ENCODE measurements around the gene TXNDC9.
A peak's percentile ranks its signal among the peaks of the same experiment; 100 is the strongest.
"Not testable (repeated sequence)": the region's sequence is repeated elsewhere in the genome, so short reads cannot be mapped to it uniquely, and the experiment has no call there.

Gene TXNDC9

DNA sequence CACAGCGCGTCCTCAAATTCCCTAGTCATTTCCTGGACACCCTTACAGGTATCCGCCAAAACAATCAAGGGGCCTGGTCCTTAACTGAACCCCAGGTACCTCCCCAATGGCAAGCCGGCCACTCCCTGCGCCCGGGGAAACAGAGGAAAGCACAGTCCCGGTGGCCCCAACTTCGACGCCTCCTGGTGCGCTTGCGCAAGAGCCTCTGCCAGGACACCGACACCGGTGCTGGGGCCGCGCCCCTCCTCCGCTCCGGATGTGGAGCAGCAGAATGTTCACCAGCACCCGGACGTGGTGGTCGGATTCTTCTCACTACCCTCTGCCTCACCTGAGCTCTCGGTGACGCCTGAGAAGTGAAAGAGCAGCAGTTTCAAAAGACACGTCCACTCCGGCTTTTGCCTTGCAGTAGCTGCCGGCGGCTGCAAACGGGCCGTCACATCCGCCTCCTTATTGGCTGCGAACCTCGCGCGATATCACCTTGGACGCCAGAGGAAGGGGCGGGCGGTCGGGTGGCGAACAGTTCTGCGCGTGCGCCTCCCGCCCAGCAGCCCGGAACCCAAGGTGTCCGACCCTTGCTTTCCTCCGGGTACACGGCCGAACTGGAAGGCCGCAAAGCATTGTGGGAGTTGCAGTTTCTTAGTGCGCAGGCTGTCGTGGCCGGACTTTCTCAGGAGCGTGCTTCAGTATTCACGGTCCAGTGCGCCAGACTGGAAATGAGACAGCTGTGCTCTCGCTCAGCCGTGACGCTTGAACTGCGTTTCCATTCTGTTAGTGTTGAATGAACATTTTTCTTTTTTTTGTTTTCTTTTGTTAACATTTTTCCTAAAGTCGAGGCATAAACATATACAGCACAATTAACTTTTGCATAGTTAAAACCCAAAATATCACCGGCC is at the start of gene TXNDC9:
TSS of gene TXNDC9 (minus strand) at position 423 of the 893 bp plus-strand sequence. CDS start 3,123 bp downstream, outside the sequence.
- DNase-seq: peak; percentile 97 to 100 (median 98)
- intact Hi-C loops (cut with DNase I): loop anchor here (1.0 to 10.0 kb wide), 2 partner anchors 155 to 181 kb away; partner anchors contain the start of genes LIPT1, MITD1, MRPL30 and TSGA10

- no peak for DNase-seq
- intact Hi-C loops (cut with DNase I): no loop called here
Measured at GRCh38 chr2:99382143-99382542, 46.0 kb upstream of the TXNDC9 start.

GRCh38 chr2:99380376-99381010 is 44.4 kb upstream of the TXNDC9 start:
- intact Hi-C loops (cut with DNase I): no loop called here
- no peak for DNase-seq

DNA sequence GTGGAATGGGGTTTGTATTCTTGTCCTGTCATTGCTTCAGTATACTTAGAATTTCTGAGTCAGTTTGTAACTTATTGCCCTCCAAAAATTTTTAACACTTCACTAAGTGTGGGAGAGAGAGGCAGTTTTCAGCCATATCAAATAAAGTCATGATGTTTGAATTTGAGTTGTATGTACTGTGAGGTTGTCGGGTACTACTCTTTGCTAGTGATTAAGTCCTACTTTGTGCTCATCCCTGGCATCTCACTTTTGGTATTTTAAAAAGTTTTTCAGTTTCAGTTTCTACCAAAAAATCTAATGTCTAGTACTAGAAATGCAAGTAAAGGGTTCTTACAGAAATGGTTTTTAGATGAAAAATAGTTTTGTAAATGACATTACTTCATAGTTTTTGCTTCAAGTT is 41.7 kb upstream of the TXNDC9 start:
- intact Hi-C loops (cut with DNase I): no loop called here
- DNase-seq: no peak

DNA sequence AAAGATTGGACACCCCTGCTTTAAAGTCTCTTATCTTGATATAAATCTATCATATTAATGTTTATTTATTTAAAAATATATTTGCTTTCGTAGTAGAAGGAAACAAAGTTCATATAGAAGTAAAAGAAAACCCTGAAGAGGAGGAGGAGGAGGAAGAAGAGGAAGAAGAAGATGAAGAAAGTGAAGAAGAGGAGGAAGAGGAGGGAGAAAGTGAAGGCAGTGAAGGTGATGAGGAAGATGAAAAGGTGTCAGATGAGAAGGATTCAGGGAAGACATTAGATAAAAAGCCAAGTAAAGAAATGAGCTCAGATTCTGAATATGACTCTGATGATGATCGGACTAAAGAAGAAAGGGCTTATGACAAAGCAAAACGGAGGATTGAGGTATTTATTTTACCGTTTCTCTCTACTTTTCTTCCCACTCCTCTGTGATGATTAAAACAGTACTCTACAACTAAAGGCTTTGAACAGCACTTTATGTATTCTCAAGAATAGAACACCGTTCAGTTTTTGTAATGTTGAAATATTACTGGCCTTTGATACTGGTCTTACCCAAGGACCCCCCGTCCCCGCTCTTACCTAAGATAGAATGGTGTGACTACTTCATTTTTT is 40.2 kb upstream of the TXNDC9 start:
- intact Hi-C loops (cut with DNase I): no loop called here
- no peak for DNase-seq

DNA sequence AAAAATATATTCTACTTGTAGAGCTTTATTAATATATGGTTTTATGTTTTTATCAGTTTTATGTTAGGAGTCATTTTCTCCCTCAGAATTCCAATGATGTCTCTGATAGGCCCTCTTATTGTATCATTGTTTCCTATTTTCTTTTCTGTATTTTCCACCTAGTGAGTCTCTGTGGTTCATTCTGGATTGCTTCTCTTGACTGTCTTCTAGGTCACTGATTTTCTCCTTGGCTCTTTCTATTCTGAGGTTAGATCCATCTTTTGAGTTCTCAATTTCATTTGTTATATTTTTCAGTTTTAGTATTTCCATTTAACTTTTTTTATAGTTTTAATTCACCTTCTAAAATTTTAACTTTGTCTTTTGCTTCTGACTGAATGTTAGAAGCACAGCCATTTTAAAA is 38.6 kb upstream of the TXNDC9 start:
- no peak for DNase-seq
- intact Hi-C loops (cut with DNase I): no loop called here

DNA sequence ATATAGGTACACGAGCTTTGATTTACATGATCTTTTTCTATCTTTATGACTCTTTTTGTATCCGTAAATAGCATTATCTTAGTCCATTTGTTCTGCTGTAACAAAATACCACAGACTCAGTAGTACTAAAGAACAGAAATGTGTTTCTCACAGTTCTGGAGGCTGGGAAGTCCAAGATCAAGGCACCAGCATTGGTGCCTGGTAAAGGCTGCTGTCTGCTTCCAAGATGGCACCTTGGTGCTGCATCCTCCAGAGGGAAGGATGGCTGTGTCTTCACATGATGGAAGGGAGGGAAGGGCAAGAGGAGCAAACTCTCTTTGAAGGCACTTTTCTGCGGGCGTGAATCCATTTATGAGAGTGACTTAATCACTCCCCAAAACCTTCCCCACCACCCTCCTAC is 37.0 kb upstream of the TXNDC9 start:
- intact Hi-C loops (cut with DNase I): no loop called here
- no peak for DNase-seq

DNA sequence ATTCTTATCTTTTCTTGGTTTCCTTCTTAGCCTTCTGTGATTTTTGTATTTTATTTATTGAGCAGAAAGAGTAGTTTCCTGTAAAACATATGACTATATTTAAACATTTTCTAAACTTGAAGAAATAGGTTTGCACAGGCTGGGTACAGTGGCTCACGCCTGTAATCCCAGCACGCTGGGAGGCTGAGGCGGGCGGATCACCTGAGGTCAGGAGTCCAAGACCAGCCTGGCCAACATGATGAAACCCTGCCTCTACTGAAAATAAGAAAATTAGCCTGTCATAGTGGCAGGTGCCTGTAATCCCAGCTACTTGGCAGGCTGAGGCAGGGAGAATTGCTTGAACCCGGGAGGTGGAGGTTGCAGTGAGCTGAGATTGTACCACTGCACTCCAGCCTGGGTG is 32.7 kb upstream of the TXNDC9 start:
- DNase-seq; intact Hi-C loops (cut with DNase I): not testable (repeated sequence)

GRCh38 chr2:99365661-99366060 is 29.5 kb upstream of the TXNDC9 start:
- intact Hi-C loops (cut with DNase I): no loop called here
- no peak for DNase-seq

DNA sequence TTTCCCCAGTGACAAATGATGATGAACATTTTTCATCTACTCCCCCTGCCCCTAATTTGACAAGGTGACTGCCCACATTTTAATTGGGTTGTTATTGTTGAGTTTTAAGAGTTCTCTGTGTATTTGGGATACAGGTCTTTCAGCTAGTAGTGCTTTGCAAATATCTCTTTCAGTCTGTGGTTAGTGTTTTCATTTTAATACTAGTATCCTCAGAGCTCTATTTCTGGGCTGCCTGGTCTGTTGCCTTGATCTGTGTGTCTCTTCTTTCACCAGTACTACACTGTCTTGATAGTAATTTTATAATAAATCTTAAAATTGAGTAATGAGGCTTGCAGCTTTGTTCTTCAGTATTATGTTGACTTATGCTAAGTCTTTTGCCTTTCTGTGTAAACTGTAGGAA is 20.7 kb upstream of the TXNDC9 start:
- DNase-seq: no peak
- intact Hi-C loops (cut with DNase I): no loop called here

DNA sequence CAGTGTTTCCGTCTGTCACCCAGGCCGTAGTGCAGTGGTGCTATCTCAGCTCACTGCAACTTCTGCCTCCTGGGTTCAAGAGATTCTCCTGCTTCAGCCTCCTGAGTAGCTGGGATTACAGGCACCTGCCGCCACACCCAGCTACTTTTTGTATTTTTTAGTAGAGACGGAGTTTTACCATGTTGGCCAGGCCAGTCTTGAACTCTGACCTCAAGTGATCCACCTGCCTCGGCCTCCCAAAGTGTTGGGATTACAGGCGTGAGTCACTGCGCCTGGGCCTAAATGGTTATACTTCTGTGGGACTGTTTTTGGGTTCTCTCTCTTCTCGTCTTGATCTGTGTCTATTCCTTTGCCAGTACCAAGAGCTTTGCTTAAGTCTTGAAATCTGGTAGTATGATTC is 18.7 kb upstream of the TXNDC9 start:
- DNase-seq; intact Hi-C loops (cut with DNase I): not testable (repeated sequence)

GRCh38 chr2:99354070-99354469 is 17.9 kb upstream of the TXNDC9 start:
- intact Hi-C loops (cut with DNase I): no loop called here
- DNase-seq: no peak

- intact Hi-C loops (cut with DNase I): no loop called here
- DNase-seq: no peak
Measured at GRCh38 chr2:99350194-99350593, 14.1 kb upstream of the TXNDC9 start.

DNA sequence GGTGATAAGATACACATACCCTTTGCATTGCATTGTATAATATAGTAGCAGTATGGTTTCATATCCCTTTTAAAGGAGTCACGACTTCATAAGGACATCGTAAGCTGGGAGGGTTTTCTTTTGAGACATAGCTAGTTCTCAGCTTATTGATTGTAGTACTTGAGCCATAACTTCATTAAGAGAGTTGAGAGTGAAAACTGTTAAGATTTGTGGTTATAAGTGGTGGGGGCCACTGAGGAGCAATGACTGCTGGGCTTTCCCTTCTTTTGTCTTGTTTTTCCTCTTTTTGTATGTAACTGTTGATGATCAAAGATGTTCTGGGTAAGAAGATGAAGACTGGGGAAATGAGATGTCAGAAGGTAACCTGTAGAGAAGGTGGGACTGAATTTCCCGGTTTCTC is 12.0 kb upstream of the TXNDC9 start:
- intact Hi-C loops (cut with DNase I): no loop called here
- no peak for DNase-seq

DNA sequence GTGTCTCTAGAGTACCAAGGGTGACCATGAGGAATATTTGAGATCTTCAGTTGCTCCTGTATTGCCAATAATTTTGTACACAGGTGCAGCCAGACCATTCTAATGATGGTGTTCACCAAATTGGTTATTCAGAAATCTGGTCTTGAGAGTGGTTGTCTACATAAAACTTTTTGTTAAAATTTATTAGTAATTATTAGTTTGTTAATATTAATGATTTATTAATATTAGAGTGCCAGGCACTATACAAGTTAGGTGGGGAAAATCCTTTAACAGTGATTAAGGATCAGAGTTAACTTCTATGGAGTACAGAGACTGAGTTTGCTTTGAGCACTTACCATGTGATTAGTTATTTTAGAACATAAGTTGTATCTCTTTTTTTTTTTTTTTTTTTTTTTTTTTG is 10.1 kb upstream of the TXNDC9 start:
- intact Hi-C loops (cut with DNase I): no loop called here
- DNase-seq: no peak

- intact Hi-C loops (cut with DNase I); DNase-seq: not testable (repeated sequence)
Measured at GRCh38 chr2:99345446-99345845, 9.3 kb upstream of the TXNDC9 start.

GRCh38 chr2:99342536-99342935 is 6.4 kb upstream of the TXNDC9 start:
- intact Hi-C loops (cut with DNase I): no loop called here
- no peak for DNase-seq

DNA sequence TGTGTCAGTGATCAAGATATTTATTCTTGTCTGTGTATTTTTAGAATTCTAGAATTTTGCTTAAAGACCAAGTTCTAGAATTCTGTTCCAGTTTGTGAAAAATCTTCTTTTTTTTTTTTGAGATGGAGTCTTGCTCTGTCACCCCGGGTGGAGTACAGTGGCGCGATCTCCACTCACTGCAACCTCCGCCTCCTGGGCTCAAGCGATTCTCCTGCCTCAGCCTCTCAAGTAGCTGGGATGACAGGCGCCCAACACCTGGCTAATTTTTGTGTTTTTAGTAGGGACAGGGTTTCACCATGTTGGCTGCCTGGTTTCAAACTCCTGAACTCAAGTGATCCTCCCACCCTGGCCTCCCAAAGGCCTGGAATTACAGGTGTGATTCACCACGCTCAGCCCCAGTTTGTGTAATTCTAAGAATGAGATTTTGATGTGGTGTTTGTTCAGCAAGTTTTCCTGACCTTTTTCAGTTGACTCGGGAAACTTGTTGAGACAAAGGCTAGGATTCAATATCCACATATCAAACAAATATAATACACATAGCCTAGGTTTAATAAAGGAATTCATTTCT is 4.6 kb upstream of the TXNDC9 start:
- no peak for DNase-seq
- intact Hi-C loops (cut with DNase I): no loop called here

DNA sequence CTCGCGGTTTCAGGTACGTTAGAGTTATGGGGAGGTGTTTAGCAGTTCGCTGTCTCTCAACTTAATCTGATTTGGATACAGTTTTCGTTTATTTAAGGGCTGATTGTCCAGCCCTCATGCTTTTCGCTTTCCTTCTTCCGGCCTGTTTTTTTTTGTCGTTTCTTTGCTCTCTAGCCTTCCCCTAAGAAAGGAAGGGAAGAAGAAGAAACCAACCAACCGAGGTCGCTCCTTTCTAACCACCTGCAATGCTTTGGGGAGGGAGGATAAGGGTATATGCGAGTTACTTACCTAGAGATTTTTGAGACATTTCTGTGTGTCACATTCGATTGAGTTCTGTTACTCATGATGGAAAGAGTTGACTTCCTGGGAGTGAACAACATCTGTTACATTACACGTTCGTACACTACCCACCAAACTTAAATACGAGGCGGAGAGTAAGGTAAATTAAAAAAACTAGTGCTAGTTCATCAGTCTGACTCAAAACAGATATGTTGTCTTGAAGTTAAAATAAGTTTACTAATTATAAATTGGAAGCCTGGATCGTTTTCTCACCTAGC is 2.0 kb upstream of the TXNDC9 start:
- intact Hi-C loops (cut with DNase I): loop anchor here (10.0 kb wide), 1 partner anchor 183 kb away; the partner anchor contains the start of genes LIPT1 and TSGA10
- DNase-seq: no peak
